RWPE2 (cell line): ENCODE data around the gene CALD1.

ENCODE experiments used
- ATAC-seq: fragments of 200-7000 bp; cut with Tn5 transposase; 3 replicates; pipeline ENCODE4 v1.9.1; 2021; ENCODE audit warnings: low read depth
- DNase-seq: peaks from one replicate; pipeline ENCODE4 v3.0.0-alpha.2; 2020; ENCODE audit warnings: low spot score
- H3K27ac ChIP-seq: fragments of 450-650 bp; 2 replicates; pipeline ENCODE4 v1.5.1; 2017; ENCODE audit warnings: mild to moderate bottlenecking; ENCODE audit not compliant: poor library complexity, severe bottlenecking
- H3K27me3 ChIP-seq: fragments of 250-450 bp; sonication (Bioruptor Pico); 2 replicates; pipeline ENCODE4 v1.5.1; 2021; ENCODE audit warnings: mild to moderate bottlenecking, moderate library complexity; ENCODE audit not compliant: insufficient read depth, poor library complexity, severe bottlenecking
- H3K36me3 ChIP-seq: fragments of 250-450 bp; sonication (Bioruptor Pico); 2 replicates; pipeline ENCODE4 v1.5.1; 2020; ENCODE audit warnings: low read depth, mild to moderate bottlenecking, moderate library complexity
- H3K4me1 ChIP-seq: fragments of 250-450 bp; sonication (Bioruptor Pico); 2 replicates; pipeline ENCODE4 v1.5.1; 2021; ENCODE audit warnings: mild to moderate bottlenecking, moderate library complexity; ENCODE audit not compliant: insufficient read depth, poor library complexity, severe bottlenecking
- H3K4me3 ChIP-seq: fragments of 250-450 bp; sonication (Bioruptor Pico); 2 replicates; pipeline ENCODE4 v1.5.1; 2021; ENCODE audit warnings: mild to moderate bottlenecking, moderate library complexity; ENCODE audit not compliant: severe bottlenecking
- H3K9me3 ChIP-seq: fragments of 250-450 bp; sonication (Bioruptor Pico); 2 replicates; pipeline ENCODE4 v1.5.1; 2021; ENCODE audit warnings: mild to moderate bottlenecking, moderate library complexity; ENCODE audit not compliant: severe bottlenecking
- TF ChIP-seq, protein P1 (sequence below): fragments of 450-650 bp; IDR thresholded peaks from one replicate; pipeline ENCODE4 v1.5.1; 2017; ENCODE audit warnings: mild to moderate bottlenecking, moderate library complexity; ENCODE audit not compliant: poor library complexity, severe bottlenecking

Gene CALD1

DNA sequence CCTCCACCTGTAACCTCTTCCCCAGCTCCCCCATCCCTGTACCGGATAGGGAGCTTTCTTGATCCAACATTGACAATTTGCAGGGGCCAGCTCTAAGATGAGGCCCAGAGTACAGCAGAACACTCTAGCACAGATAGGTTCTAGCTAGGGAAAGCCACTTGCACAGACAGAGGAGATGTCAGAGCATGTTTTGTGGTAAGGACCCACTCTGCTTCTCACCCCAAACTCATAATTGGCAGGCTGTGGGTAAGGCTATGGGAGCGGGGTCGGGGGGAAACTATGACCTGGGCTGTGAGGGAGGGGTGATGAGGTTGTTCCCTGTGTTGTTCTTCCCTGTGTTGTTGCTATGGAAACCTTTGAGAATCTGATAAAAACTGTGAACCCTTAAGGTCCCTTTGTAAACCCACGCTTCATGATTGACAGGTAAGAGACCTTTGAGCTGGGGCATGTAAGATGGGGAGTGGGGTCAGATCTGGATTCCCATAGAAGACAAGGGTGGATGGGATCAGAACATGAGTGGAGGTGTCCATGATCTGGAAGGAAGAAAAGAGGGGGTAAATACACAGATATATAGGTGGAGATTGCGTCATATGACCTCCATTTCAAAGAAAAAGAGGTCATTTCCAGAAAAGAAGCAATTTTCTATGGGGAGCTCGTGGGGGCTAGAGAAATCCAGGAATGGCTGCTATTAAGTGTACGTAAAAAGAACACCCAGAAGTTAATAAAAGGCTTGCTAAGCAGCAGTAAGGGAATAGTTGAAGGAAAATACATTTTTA lies 4.0 kb downstream of the CALD1 start:
- Histone ChIP-seq H3K4me3 (no peak overlapping the region), H3K27me3 (no peaks in the 10 kb centered on the region), H3K9me3 (no peaks in the 10 kb centered on the region), H3K36me3 (peaks cover 53% of the 10 kb centered on the region), H3K4me1 (peaks cover 18% of the 10 kb centered on the region), H3K27ac (no peak overlapping the region)
- no peak for ATAC-seq
- no peak for DNase-seq
- TF ChIP-seq, protein P1, sequence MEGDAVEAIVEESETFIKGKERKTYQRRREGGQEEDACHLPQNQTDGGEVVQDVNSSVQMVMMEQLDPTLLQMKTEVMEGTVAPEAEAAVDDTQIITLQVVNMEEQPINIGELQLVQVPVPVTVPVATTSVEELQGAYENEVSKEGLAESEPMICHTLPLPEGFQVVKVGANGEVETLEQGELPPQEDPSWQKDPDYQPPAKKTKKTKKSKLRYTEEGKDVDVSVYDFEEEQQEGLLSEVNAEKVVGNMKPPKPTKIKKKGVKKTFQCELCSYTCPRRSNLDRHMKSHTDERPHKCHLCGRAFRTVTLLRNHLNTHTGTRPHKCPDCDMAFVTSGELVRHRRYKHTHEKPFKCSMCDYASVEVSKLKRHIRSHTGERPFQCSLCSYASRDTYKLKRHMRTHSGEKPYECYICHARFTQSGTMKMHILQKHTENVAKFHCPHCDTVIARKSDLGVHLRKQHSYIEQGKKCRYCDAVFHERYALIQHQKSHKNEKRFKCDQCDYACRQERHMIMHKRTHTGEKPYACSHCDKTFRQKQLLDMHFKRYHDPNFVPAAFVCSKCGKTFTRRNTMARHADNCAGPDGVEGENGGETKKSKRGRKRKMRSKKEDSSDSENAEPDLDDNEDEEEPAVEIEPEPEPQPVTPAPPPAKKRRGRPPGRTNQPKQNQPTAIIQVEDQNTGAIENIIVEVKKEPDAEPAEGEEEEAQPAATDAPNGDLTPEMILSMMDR = no peak

DNA sequence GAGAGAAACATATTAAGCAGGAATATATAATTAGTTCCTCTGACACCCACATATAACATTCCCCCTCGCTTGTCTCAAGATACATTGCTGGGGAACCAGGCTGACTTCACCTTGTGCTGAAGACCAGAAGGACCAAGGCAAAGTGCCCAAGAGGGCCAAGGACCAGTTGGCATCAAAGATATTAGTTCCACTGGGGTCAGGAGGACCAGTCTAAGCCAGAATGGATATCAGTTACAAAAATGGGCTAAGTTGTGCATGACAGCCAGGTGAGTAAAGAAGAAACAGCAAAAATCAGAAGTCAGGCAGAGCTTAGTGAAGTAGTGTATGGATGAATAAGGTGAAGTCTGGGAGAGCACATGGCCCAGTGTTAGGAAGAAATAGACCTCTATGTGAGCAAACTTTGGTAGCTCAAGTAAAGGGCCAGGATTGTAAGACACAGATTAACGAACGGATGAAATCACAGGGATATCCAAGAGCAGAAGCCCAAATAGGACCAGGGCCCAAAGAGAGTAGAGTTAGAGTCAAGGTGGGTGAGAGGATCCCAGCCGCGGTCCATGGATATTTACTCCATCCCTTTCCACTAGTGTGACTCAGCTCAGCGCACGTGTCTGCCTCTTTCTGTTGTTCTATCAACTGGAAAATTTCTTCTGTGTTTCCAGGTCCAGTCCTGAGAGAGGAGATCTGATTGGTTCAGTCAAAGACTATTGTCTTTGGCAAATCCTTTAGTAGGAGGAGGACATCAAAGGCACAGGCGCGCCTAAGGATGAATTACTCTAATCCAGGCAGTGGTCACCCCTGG lies 5.0 kb downstream of the CALD1 start:
- TF ChIP-seq, protein P1 = no peak
- H3K27ac ChIP-seq = no peak overlapping the region
- ATAC-seq (0 out of 3 replicates have a peak, but pooled peaks have one; percentile 1), DNase-seq (no peak)
- H3K4me1 ChIP-seq = peaks cover 12% of the 10 kb centered on the region
- peaks cover 54% of the 10 kb centered on the region for H3K36me3 ChIP-seq
- no peak overlapping the region for H3K4me3 ChIP-seq
- no peaks in the 10 kb centered on the region for H3K27me3 ChIP-seq
- H3K9me3 ChIP-seq = no peaks in the 10 kb centered on the region

DNA sequence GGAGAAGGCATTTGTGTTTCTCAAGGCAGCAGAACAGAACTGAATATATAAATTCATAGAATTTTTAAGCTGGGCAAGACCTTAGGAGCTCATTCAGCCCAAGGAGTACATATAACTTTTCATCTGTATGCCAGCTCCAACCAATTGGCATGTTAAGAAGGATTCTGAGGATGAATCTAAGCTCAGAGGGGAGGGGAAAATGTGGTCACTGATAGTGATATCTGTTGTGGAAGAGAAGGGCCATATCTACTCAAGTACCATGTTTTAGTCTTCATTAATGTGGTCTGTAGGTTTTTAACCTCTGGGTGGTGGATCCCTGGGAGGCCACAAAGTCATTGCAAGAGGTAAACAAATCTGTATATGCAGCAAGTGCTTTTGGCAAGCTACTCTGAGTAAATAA lies 6.4 kb downstream of the CALD1 start:
- ATAC-seq = peak; percentile 3; the same call in 1 of the 3 replicates
- peaks cover 12% of the 10 kb centered on the region for H3K4me1 ChIP-seq
- H3K36me3 ChIP-seq = peaks cover 54% of the 10 kb centered on the region

GRCh38 chr7:134787064-134787463 lies 7.6 kb downstream of the CALD1 start:
- no peaks in the 10 kb centered on the region for H3K9me3 ChIP-seq
- ATAC-seq (no peak), DNase-seq (no peak)
- no peak overlapping the region for H3K27ac ChIP-seq
- peaks cover 3% of the 10 kb centered on the region for H3K4me1 ChIP-seq
- TF ChIP-seq, protein P1 = no peak
- H3K36me3 ChIP-seq = peaks cover 53% of the 10 kb centered on the region
- no peaks in the 10 kb centered on the region for H3K27me3 ChIP-seq
- no peak overlapping the region for H3K4me3 ChIP-seq

More for the DNA sequence above, 6.4 kb downstream of the CALD1 start:
- Histone ChIP-seq H3K27me3 (no peaks in the 10 kb centered on the region), H3K9me3 (no peaks in the 10 kb centered on the region), H3K4me3 (no peak overlapping the region), H3K27ac (no peak overlapping the region)
- TF ChIP-seq, protein P1 = no peak
- no peak for DNase-seq

GRCh38 chr7:134787720-134788119 lies 8.3 kb downstream of the CALD1 start:
- ATAC-seq (no peak), DNase-seq (no peak)
- H3K27ac ChIP-seq = no peak overlapping the region
- peaks cover 5% of the 10 kb centered on the region for H3K4me1 ChIP-seq
- no peaks in the 10 kb centered on the region for H3K9me3 ChIP-seq
- no peak overlapping the region for H3K4me3 ChIP-seq
- H3K36me3 ChIP-seq = peaks cover 50% of the 10 kb centered on the region
- no peaks in the 10 kb centered on the region for H3K27me3 ChIP-seq
- TF ChIP-seq, protein P1 = no peak
